ENCODE results near the gene VAT1L.

DNA sequence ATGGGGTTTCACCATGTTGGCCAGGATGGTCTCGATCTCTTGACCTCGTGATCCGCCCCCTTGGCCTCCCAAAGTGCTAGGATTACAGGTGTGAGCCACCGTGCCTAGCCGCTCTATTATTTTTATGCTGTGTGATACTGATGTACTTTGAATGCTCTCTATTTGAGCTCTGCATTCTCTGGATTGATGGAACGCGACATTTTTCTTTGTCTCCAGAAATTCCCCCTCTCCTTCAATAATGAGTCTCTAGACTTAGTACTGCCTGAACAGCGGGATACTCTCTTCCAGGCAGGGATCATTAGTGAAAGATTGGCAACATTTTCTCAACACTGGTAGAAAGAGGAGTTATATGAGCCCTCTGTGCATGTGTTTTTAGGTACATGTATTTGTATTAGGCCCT is 140.6 kb downstream of the VAT1L start:
- TF ChIP-seq CTCF (conservative IDR thresholded peaks at IDR 0.05 in 1 of 2, IDR thresholded peaks at IDR 0.05 in 1 of 2; ENCODE audit: low read depth in 1 of 2, low read length in 2 of 2) = no peak
- no peak for TF ChIP-seq EZH2 (IDR thresholded peaks at IDR 0.05; ENCODE audit: low read length, missing control alignments)
